Muscle layer of colon (tissue), 2 donors: ENCODE measurements around the gene ZIC4.

ENCODE experiments used
- H3K27ac ChIP-seq: one replicate; pipeline ENCODE4 v1.7.0; 2013; ENCODE audit warnings: low read depth, mild to moderate bottlenecking, low read length, moderate library complexity
- H3K27me3 ChIP-seq, 2 donors: one replicate each; pipeline ENCODE4 v1.7.0; 2013; ENCODE audit warnings: low read length in 2 of 2, mild to moderate bottlenecking in 2 of 2; ENCODE audit not compliant: insufficient read depth in 2 of 2, control insufficient read depth in 1 of 2
- H3K36me3 ChIP-seq: one replicate; pipeline ENCODE4 v1.7.0; 2013; ENCODE audit warnings: mild to moderate bottlenecking, low read length; ENCODE audit not compliant: insufficient read depth
- H3K4me1 ChIP-seq: one replicate; pipeline ENCODE4 v1.7.0; 2013; ENCODE audit warnings: mild to moderate bottlenecking, low read length; ENCODE audit not compliant: insufficient read depth
- H3K4me3 ChIP-seq, 2 donors: one replicate each; pipeline ENCODE4 v1.7.0; 2013; ENCODE audit warnings: low read length in 2 of 2, low read depth in 1 of 2, mild to moderate bottlenecking in 1 of 2, moderate library complexity in 1 of 2
- H3K9ac ChIP-seq: one replicate; pipeline ENCODE4 v1.7.0; 2013; ENCODE audit warnings: low read length
- H3K9me3 ChIP-seq: one replicate; pipeline ENCODE4 v1.7.0; 2013; ENCODE audit warnings: mild to moderate bottlenecking, low read length
- donor health status: abdominal sarcoma.
- donor health status: Adenocarcinoma of cecum.

ZIC4 gene

DNA sequence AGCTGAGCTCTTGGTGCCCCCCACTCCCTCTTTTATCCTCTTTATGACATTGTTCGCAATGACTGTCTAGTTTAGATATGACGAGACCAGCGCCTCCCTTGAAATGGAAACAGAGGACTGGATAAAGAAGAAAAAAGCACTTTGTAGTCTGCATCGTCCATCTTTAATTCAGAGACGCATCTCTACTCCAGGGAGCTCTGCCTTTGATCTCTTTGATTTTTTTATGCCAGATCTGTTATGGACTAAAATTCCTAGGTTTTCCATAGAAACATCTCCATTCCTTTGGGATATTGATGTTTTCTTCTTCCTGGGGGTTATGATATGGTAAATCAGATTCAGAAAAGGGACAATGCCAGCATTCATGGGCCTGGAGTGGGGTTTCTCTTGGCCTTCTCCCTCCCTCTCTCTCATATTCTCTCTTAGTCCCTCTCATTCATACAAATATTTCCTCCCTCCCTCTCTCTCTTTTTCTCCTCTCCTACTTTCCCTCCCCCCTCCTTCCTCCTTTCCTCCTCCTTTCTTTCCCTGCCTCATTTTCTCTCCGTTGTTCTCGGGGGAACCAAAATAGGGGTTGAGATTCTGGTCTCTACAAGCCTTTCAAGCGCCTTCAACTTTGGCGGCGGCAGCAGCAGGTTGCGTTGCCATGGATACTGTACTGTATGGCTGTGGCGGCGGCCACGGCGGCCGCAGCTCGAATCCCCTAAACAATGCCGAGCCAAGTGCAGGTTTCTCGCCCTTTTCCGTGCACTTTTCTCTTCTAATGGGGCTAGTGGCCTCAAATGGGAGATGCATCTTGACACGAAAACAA lies 45.5 kb downstream of the ZIC4 start:
- Histone ChIP-seq H3K36me3 (no peaks in the 10 kb centered on the region), H3K4me3 (no peak overlapping the region), H3K9me3 (no peaks in the 10 kb centered on the region), H3K27me3 (peaks cover 62 to 65% of the 10 kb centered on the region in 2 donors), H3K27ac (no peak overlapping the region), H3K9ac (no peak overlapping the region), H3K4me1 (no peaks in the 10 kb centered on the region)

DNA sequence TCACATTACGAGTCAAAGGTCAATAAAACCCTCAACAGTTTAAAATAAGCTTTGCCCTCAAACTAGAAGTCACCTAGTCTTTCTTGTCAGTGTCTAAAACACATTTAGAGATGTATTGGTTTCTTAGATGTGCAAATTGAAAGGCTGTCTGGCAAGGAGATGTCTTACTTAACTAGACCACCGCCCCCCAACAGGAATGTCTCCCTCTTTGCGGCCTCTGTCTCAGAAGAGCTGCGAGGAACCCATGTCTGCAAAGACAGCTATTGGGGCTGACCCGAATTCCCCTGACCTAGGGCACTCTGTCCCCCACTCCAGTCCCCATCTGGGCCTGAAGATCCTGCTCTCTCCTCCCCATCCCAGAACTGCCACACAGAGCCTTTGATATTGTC lies 46.3 kb downstream of the ZIC4 start:
- Histone ChIP-seq H3K4me3 (no peak overlapping the region), H3K9me3 (no peaks in the 10 kb centered on the region), H3K4me1 (no peaks in the 10 kb centered on the region), H3K27me3 (peaks cover 68 to 70% of the 10 kb centered on the region in 2 donors), H3K27ac (no peak overlapping the region), H3K36me3 (no peaks in the 10 kb centered on the region), H3K9ac (no peak overlapping the region)

GRCh38 chr3:147359177-147360050 lies 46.9 kb downstream of the ZIC4 start:
- H3K9ac ChIP-seq = no peak overlapping the region
- no peaks in the 10 kb centered on the region for H3K36me3 ChIP-seq
- no peak overlapping the region for H3K27ac ChIP-seq
- peaks cover 69 to 76% of the 10 kb centered on the region in 2 donors for H3K27me3 ChIP-seq
- no peaks in the 10 kb centered on the region for H3K4me1 ChIP-seq
- no peak overlapping the region for H3K4me3 ChIP-seq
- H3K9me3 ChIP-seq = peaks cover 5% of the 10 kb centered on the region

- Histone ChIP-seq H3K9me3 (peaks cover 6% of the 10 kb centered on the region), H3K9ac (no peak overlapping the region), H3K36me3 (no peaks in the 10 kb centered on the region), H3K4me1 (no peaks in the 10 kb centered on the region), H3K27ac (no peak overlapping the region), H3K4me3 (no peak overlapping the region), H3K27me3 (peaks cover 79 to 86% of the 10 kb centered on the region in 2 donors)
Measured at GRCh38 chr3:147358144-147358992, 48.0 kb downstream of the ZIC4 start.

- H3K9me3 ChIP-seq = peaks cover 6% of the 10 kb centered on the region
- H3K27me3 ChIP-seq = peaks cover 79 to 91% of the 10 kb centered on the region in 2 donors
- H3K36me3 ChIP-seq = no peaks in the 10 kb centered on the region
- H3K27ac ChIP-seq = no peak overlapping the region
- H3K9ac ChIP-seq = no peak overlapping the region
- H3K4me1 ChIP-seq = no peaks in the 10 kb centered on the region
- no peak overlapping the region for H3K4me3 ChIP-seq
Measured at GRCh38 chr3:147356909-147357900, 49.1 kb downstream of the ZIC4 start.

DNA sequence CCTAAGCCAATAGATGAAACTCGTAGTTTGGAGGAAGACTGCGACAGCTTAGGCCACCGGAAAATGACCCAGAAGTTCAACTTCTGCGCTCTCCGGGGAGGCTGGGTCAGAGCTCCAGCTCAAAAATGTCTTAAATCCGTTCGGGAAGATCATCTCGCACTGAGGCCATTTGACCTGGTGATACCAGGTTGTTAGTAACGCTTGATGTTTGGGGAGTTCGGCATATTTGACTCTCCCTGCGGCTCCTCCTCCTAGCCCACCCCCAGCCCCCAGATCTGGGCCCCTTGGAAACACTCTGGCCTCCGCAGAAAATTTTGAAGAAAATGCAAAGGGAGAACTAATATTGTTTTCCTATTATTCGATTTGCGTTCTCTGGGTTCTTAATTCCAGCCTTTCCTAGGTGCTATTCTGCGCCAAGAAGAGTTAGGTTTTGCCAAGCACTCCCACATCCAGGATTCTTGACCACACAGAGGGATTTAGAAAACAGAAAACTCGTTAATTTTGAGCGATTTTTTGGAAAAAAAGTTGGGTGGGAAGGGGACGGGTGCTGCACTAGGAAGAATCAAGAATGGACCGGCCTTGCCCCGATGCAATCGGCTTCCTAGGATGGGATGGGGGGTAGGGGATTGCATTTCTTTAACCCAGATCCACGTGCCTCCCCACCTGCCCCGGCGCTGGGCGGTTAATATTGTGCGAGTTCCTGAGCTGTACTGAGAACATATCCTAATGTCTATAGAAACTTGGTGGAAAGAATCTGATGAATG lies 50.0 kb downstream of the ZIC4 start:
- no peaks in the 10 kb centered on the region for H3K4me1 ChIP-seq
- peaks cover 6% of the 10 kb centered on the region for H3K9me3 ChIP-seq
- peaks cover 71 to 84% of the 10 kb centered on the region in 2 donors for H3K27me3 ChIP-seq
- H3K9ac ChIP-seq = no peak overlapping the region
- H3K4me3 ChIP-seq = no peak overlapping the region
- no peak overlapping the region for H3K27ac ChIP-seq
- no peaks in the 10 kb centered on the region for H3K36me3 ChIP-seq

DNA sequence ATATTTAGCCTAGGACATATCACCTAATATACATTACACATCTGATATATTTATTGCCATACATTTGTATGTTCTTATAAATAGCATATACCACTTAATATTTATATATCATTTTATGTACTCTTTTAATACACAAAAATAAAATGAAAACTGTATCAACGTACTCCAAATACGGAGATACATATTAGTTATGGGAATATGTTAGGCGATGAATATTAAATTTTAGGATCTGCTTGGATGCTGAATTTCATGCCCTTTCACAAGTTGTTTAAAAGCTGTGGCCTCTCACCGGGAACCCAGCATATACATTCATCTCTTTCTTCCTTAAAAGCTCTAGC lies 50.6 kb downstream of the ZIC4 start:
- Histone ChIP-seq H3K27ac (no peak overlapping the region), H3K4me1 (no peaks in the 10 kb centered on the region), H3K4me3 (no peak overlapping the region), H3K9me3 (peaks cover 6% of the 10 kb centered on the region), H3K36me3 (no peaks in the 10 kb centered on the region), H3K27me3 (peaks cover 68 to 78% of the 10 kb centered on the region in 2 donors), H3K9ac (no peak overlapping the region)

- H3K27me3 ChIP-seq = peaks cover 63 to 73% of the 10 kb centered on the region in 2 donors
- H3K4me1 ChIP-seq = no peaks in the 10 kb centered on the region
- H3K9me3 ChIP-seq = peaks cover 6% of the 10 kb centered on the region
- no peak overlapping the region for H3K9ac ChIP-seq
- H3K4me3 ChIP-seq = no peak overlapping the region
- H3K36me3 ChIP-seq = no peaks in the 10 kb centered on the region
- no peak overlapping the region for H3K27ac ChIP-seq
Measured at GRCh38 chr3:147355084-147355752, 51.1 kb downstream of the ZIC4 start.

DNA sequence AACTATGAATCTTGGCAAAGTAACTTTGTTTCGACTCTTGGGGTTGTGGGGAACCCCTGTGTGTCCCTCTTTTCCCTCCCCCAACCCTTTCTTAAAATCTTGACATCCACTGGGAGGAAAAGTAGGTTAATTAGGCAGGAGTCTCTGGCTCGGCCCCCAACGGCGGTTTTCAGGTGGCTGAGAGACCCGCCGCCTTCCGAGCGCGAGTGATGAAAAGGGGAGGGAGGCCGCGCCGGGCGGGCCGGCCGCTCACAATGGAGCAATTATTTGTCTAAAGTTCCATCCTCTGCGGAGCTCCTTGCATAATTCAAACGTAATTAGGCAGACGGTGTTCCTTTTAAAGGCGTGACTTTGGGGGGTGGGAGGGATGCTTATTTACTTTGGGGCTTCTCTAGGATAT lies 51.7 kb downstream of the ZIC4 start:
- Histone ChIP-seq H3K27ac (no peak overlapping the region), H3K9ac (no peak overlapping the region), H3K9me3 (peaks cover 6% of the 10 kb centered on the region), H3K4me1 (no peaks in the 10 kb centered on the region), H3K27me3 (peaks cover 57 to 67% of the 10 kb centered on the region in 2 donors), H3K4me3 (no peak overlapping the region), H3K36me3 (no peaks in the 10 kb centered on the region)
